HG02885 (cell line): ENCODE results near the gene PRODH.
"Not testable (repeated sequence)": the region's sequence is repeated elsewhere in the genome, so short reads cannot be mapped to it uniquely, and the experiment has no call there.

Experiments
- ATAC-seq: cut with Tn5 transposase; IDR thresholded peaks from one replicate; pipeline ENCODE4 v1.9.1; 2021; ENCODE audit warnings: mild to moderate bottlenecking; ENCODE audit not compliant: unreplicated experiment, poor library complexity

PRODH gene

DNA sequence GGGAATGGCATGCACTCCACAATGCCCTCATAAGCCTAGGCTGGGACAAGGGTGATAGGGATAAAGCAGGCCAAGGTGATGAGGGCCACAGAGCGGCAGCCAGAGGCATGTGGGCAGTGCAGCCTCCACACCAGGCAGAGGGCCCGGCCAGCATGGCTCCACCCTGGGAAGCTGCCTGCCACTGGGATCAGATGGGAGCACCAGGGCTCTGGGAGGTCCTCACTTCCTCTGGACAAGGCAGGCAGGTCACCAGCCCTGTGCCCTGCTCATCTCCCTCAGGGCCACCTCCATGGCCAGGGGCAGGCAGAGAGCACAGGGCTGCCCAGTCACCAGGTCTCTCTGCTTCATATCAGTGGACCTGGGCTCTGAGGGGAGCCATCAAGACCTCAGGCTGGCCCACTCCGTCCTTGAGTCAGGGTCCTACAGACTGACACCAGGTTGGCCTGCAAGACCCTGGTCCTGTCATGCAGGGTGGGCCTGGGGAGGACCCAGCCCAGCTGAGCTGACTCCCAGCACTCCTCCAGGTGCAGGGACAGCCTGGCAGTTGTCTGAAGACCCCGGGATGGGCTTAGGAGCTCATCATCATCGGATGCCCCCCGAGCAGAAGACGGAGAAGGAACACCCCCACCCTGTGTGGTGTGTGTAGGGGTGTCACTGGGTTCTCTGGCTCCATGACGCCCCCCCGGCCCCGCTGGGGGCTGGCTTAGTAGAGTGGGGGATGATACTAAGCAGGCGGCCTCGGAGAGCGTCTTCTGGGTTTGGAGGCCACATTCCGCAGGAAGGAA, 33.3 kb upstream of the PRODH start:
- ATAC-seq, result not testable (repeated sequence)

DNA sequence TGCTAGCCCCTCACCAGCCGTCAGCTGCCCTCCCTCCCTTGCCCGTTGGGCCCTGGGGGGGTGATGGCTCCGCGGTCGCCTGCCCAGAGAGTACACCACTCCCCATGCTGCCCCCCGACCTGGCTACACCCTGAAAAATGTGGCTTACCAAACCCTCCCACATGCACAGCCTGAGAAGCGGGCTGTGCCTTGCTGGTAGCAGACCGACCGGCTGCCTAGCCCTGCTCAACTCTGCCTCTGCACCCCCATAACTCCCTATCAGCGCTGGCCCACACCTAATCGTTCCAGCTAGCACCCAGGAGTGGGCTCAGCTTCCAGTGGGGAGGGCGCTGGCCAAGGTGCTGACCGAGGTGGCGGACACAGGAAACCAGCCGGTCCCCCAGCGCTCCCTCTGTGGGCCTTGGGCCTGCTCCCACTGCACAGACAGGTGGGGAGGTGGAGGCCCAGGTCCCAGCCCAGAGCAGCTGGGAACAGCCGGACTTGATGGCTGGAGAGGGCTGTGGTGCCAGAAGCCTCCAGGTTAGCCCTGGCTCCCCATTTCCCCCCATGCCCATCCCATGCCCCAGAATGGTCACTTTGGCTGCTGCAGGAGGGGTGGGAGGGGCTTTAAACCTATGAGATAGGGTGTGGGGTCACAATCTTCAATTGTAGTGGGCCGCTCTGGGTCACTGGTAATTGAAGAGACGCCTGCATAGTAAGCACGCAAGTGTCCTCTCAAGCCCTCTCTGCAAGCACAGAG, 32.1 kb upstream of the PRODH start:
- no peak for ATAC-seq

DNA sequence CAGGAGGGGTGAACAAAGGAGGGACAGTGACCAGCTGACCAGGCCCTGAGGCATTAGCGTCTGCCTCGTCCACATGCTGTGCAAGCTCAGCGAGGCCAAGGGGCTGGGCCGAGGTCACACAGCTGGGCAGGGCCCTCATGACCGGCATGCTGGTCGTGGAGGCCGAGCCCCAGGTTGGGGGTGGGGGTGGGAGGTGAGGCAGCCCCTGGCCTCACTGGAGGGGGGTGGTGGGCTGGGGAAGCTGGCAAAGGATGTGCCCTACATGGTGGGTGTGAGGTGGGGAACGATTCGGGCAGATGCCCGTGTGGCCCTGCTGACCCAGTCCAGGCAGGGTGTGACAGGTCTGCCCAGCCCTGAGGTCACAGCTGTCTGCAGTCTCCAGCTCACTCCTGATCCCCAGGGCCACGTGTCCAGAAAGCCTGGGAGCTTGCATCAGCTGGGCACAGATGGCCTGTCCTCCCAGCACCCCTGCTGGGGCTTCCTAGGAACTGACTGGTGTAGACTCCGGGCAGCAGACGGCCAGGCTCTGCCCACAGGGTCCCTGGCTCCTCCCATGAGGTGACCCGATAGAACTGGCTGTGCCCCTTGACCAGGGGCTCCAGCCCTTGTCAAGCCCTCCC, 31.4 kb upstream of the PRODH start:
- ATAC-seq, result not testable (repeated sequence)

DNA sequence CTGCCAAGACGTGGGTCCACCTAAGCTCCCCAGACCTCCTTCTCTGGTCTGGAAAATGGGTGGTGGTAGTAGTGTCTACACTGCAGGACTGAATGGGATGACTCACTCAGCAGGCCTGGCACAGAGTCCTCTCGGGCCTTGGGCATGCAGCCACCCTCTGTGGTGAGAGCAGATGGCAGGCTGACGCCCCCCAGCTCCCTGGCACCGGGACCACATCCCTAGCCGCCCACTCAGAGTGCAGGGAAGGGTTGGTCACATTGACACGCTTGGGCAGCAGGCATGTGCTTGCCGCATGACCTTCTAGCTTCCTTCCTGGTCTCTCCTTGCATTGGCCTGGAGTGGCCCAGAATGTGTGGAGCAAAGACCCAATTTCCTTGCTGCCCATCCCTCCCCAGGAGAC, 30.7 kb upstream of the PRODH start:
- ATAC-seq, result no peak

DNA sequence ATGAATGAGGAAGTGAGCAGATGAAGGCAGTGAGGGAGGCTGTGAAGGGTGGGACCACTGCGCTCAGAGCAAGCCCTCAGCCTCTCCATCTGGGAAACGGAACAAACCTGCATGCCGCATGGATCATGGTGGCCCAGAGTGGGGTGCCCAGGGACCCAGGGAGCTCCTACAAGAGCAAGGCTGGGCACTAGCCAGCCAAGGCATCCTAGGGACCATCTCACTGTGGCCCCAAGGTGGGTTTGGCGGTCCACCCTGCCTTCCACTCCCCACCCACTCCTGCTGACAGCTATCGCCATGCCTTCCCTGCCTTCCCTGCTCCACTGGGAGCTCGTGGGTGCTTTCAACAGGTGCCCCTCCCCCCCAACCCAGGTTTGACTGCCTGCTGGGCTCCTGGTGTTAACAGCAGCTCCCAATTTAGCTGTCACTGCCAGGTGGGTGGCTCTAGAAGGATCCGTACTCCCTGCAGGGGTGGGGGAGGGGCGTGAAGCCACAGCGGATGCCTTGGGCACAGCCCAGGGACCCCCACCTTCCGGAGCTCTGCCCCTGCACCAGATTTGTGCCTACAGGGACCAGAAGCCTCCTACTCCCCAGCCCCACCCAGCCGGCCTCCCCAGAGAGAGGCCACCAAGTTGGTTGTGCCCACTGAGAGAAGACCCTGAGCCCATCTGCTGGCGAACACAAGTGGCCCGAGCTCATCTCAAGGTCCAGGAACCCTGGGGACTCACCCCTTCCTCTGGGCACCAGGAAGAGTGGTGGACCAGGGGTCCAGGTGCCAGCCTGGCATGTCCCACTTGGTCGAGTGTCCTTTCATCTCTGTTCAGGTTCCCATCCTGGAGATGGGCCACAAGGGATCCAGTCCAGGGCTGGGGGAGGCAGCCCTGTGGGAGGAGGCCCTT, 29.7 kb upstream of the PRODH start:
- ATAC-seq, result no peak

DNA sequence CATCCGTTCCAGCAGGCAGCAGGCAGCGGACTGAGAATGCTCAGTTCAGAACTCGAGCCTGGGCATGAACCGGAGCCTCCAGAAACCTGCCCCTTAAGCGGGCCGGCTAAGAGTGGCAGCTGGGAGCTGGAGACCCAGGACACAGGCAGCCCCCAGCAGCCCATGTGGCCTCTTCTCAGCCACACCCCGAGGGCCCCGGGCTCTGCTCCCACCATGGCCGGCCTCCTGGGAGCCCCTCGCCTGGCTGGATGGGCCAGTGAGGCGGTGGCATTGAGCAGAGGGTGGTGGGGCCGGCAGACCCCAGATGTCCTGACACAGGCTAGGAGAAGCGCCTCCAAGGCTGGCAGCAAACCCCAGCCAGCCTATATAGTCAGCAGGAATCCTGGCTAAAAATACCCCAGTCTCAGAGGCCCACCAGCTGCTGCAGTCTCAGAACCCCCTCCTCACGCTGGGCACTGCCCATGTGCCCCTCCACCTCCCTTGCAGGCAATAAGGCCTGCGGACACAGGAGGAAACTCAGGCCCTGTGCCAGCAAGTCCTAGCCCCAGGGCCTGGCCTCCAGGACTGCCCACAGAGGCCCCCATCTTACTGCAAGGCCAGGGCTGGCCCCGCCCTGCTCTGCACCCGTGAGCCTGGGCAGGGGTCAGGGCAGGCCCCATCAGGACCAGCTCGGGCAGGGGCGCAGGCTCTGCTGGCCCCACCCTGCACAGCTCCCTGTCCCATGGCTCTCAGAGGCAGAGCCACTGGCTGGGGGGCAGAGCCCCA, 28.6 kb upstream of the PRODH start:
- not testable (repeated sequence) for ATAC-seq

DNA sequence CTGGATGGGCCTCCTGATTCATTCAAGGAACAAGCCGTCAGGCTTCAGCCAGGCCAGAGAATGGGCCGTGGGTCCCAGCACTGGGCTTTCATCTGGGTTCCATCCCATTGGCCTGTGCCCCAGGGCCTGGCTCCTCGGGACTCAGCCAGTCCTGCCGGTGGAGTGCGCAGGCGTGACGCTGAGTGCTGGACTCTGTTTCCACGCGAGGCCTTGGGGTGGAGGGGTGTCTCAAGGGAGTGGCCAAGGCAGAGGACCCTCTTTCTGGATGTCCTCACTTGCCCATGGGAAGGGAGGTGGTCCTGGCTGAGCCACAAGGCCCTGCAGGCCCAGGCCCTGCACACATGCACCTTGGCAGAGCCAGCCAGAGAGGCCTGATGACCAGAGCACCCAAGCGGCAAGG, 28.0 kb upstream of the PRODH start:
- not testable (repeated sequence) for ATAC-seq

DNA sequence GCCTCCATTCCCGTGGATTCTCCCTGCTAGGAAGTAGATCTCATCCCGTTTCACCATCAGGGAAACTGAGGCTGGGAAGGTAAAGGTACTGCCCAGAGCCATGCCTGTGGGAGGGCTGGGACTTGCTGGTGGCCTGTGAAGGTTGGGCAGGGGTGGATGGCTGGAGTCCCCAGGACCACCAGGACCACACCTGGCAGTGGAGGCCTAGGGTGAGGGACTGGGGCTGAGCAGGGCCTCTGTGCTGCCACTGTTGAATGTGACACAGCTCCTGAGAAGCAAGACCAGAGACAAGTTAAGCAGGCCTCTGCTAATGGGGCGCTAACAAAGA, 26.2 kb upstream of the PRODH start:
- ATAC-seq, result no peak

DNA sequence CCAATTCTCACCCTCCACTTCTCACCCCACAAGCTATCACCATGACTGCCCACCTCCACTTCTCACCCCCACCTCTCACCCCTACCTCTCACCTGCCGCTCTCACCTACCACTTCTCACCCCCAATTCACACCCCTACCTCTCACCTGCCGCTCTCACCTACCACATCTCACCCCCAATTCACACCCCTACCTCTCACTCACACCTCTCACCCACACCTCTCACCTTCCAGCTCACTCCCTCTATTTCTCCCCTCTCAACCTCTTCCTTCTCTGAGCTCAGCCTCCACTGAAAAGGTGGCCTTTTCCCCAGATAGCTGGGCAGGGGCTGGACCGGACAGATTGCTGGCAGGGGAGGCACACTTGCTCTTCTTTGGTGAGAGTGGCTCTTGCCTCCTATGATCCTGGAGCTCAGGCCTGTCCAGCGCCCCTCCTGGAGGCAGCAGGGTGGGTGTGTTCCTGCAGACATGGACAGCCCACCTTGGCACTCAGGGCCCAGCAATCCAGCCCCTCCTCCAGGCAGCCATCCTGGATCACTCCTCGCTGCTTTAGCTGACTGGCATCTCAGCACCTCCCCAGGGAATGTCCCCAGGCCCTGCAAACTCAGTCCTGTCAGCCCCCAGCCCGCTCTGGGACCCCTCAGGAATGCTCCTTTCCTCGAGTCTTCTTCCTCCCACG, 25.7 kb upstream of the PRODH start:
- not testable (repeated sequence) for ATAC-seq

DNA sequence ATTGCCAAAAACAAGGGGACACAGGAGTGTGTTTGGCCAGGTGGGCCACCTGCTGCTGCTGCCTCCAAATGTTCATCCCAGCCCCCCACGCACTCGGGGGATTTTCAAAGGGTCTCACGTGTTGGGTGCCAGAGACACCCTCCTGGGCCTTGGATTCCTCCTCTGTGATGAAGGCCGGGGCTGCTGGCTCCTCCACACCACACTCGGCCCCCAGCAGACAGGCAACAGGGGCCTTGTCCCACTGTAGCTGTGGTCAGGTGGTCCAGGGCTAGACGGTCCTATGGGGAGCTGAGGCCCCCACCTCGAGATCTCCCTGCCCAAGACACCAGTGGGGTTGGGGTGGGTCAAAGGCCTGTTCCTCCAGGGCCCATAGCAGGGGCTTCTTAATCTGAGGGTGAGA, 25.1 kb upstream of the PRODH start:
- ATAC-seq, result not testable (repeated sequence)

DNA sequence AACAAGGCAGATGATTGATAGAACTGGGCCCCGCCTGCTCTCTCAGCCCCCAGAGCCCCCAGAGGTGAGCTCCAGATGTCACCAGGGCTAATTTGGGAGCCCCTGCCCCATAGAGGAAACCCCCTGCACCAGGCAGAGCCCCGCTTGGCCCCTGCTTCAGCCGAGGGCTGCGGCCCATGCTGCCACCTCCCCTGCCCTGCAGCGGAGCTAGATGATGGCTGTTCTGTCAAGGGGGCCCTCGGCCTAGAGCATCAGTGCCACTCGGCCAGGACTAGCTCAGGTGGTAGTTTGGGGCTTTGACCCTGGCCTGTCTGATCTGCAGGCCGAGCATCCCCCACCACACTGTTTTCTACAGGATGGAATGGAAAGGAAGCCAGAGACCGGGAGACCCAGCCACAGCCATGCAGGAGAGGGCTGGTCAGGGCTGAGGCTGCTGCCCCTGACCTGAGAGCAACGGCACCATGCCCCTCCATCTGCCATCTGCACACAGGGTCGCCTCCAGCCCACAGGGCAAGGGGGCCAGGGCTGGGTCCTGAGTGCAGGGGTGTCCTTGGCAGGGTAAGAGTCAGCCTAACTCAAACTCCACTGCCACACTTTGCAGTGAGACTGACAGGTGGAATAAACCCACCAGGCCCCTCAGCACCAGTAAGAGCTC, 24.2 kb upstream of the PRODH start:
- not testable (repeated sequence) for ATAC-seq

DNA sequence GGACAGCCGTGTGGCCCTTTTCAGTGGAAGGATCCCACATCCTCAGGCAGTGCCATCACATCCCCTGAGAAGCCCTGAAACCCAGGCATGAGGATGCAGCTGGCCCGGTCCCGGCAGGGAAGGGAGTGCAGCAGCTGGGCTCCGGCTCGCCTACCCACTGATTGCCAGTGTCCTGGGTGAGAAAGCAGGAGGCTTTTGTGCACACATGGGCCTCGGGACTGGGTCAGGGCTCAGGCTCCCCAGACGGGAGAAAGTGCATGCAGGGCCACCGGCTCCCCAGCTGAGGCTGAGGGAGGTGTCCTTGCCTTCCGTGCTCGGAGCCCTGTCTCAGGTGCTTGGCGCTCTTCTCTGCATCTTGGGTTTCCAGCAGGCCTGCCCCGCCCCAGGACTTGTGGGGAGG, 23.6 kb upstream of the PRODH start:
- not testable (repeated sequence) for ATAC-seq

DNA sequence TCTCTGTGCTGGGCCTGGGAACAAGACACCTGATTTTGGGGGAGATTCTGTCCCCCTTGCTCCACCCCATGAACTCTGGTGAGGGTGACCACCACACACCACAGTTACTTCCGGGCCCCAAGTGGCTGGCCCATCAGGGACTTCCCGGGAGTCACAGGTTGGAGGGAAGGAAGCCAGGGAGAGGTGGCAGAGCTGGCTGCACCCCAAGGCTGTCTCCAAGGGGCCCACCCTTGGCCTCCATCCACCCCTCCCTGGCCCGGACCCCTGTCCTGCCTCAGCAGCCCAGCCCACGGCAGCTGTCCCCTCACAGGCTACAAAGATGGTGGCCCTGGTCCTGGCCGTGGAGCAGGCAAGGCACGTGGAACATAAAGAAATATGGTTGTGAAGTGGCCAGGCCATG, 23.2 kb upstream of the PRODH start:
- ATAC-seq, result not testable (repeated sequence)

DNA sequence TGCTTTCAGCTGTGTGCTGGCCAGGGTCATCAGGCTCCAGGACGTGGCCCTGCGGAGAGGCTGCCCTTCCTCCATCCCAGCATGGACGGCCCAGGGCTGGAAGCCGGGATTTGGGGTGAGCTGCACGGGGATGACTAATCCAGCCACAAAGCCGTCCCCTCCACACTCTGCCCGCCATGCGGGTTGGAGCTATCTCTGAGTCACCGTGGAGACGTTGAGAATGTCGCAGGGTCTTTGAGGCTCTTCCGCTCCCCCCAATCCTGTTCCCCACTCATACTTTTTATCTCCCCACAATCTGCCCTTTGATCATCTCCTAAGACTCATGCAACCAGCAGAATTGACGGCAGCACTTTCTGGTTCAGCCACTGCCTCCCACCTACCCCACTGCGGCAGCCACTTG, 22.6 kb upstream of the PRODH start:
- ATAC-seq, result not testable (repeated sequence)

DNA sequence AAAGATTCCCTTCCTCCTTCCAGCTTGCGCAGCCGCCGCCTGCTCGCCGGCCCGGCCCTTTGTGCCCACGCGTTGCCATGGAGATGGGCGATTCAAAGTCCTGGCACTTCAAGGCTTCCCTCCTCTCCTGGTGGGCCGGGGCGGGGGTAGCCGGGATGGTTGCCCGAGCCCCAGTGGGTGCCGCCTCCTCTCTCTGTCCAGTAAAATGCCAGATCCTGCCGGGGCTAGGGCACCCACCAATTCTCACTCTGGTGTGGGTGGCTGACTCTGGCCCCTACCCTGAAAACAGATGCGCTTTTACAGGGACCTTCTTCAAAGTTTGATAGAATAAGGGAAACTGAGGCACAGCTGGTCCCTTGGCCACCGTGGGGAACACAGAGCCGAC, 22.2 kb upstream of the PRODH start:
- ATAC-seq, result not testable (repeated sequence)

DNA sequence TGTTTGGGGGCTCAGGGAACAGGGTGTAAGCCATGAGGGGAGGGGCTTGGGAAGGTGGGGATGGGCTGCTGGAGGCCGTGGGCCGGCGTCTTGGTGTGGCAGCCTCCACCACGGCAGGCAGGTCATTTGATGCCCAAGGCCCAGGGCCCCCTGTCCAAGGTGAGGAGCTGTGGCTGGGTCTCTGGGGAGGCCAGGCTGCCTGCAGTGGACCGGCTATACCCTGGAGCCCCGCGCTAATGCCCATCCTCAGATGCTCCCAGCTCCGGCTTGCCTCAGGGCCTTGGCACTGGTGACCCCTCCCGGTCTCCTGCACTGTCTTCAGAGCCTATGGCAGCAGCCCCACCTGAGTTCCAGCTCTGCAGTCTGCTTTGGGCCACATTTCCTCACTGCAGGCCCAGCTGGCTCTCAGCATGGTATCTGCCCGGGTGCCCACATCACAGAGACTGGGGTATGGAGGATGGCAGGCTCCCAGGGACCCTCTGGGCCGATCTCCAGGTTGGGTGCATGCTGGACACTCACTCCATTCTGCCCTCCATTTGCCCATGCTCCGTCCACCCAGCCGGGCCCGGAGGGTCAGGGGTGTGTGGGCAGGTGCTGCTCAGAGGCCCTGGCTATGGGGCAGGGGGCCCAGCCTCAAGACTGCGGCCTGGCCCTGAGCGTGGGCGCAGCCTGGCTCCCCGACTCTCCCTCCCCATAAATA, 21.7 kb upstream of the PRODH start:
- not testable (repeated sequence) for ATAC-seq

DNA sequence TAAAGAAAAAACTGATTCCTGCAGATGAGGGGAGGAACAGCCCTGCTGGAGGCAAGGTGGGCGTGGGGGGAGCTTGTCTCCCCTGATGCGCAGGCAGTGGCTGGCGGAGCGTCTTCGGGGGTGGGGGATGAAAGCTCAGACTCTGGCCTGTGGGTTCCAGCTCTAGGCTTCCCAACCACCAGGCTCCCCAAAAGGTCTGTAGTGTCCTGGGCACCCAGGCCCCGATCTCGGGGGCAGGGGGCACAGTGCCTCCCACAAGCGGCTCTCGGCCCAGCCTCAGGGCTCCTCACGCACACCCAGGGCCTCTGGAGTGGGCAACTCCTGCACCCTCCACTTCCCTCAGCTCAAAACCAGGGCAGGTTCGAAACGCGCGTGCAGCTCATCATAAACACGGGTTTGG, 20.9 kb upstream of the PRODH start:
- not testable (repeated sequence) for ATAC-seq
